Astrocyte (in vitro differentiated cells and primary cell): ENCODE measurements around the gene UBE2U.

ENCODE experiments used
- EZH2 ChIP-seq: IDR thresholded peaks from 2 replicates; pipeline ENCODE4 v1.6.1; 2012; ENCODE audit warnings: mild to moderate bottlenecking, low read length, inconsistent platforms; ENCODE audit not compliant: insufficient read depth
- TF ChIP-seq, protein P1 (sequence below): IDR thresholded peaks from 2 replicates; pipeline ENCODE4 v1.5.1; 2011; ENCODE audit warnings: low read depth, mild to moderate bottlenecking, inconsistent platforms, low read length, moderate library complexity; ENCODE audit not compliant: insufficient read depth

DNA sequence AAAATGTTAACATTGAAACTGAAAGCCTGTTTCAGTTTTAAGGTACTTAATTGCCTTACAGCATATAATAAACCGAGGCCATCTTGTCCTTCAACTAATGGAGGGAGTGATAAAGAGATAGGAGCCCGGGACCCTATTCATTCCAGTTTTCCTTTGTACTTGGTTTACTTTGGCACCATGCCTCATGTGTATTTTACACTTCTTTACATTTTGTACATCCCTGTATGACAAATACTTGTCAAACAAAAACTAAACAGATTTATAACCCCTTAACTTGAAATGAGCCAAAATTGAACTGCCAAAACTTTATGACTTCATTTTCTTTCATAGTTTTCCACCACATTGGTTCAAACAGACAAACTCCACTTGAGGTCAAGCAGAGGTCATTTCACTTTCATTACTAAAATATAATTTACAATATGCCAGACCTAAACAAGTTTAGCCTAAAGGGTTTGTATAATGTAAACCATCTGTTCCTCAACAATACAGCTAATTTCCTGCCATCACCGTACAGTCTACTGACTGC lies 30.9 kb upstream of the UBE2U start:
- no peak for TF ChIP-seq EZH2
- TF ChIP-seq, protein P1, sequence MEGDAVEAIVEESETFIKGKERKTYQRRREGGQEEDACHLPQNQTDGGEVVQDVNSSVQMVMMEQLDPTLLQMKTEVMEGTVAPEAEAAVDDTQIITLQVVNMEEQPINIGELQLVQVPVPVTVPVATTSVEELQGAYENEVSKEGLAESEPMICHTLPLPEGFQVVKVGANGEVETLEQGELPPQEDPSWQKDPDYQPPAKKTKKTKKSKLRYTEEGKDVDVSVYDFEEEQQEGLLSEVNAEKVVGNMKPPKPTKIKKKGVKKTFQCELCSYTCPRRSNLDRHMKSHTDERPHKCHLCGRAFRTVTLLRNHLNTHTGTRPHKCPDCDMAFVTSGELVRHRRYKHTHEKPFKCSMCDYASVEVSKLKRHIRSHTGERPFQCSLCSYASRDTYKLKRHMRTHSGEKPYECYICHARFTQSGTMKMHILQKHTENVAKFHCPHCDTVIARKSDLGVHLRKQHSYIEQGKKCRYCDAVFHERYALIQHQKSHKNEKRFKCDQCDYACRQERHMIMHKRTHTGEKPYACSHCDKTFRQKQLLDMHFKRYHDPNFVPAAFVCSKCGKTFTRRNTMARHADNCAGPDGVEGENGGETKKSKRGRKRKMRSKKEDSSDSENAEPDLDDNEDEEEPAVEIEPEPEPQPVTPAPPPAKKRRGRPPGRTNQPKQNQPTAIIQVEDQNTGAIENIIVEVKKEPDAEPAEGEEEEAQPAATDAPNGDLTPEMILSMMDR, result no peak
